ENCODE data around the gene NEURL1.

The NEURL1 gene

DNA sequence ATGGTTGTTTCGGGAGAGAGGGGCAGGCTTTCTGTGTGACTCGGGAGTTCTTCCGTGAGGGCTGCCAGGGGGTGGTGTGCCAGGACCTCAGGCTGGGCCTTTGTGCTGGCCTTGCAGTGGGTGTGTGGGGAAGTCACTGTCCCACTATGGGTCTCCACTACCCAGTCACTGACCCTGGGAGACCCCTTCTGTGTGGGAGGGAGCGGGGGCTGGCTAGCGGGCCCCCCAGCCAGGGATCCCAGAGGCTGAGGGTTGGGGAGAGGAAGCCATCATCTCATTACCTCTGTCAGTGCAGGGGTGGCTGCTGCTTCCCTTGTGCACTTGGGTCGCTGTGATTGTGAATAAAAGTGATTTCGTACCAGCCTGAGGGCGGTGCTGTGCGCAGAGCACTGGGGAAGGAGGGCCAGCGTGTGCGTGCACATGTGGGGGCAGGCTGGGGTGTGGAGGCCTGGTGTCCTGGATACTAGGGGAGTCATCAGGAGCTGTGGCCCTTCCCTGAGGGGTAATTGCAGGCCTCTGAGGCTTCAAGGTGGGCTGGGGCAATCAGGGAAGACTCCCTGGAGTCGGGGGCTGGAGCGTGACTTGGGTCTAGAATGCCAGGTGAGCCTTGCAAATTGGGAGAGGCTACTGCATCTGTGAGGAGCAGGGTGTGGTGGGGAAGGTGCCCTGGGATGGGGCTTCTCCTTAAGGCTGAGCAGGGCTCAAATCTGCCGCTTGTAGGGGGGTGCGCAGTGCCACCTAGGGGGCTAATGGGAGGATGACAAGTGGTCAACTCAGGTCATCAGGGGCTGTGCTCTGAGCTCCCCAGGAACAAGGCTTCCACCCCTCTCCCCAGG lies 98.9 kb downstream of the NEURL1 start:
- no peak overlapping the region for H3K4me3 ChIP-seq (ENCODE audit: control insufficient read depth, low read depth, low read length)
- DNase-seq (ENCODE audit: low read depth) = no peak
- TF ChIP-seq, protein P1, sequence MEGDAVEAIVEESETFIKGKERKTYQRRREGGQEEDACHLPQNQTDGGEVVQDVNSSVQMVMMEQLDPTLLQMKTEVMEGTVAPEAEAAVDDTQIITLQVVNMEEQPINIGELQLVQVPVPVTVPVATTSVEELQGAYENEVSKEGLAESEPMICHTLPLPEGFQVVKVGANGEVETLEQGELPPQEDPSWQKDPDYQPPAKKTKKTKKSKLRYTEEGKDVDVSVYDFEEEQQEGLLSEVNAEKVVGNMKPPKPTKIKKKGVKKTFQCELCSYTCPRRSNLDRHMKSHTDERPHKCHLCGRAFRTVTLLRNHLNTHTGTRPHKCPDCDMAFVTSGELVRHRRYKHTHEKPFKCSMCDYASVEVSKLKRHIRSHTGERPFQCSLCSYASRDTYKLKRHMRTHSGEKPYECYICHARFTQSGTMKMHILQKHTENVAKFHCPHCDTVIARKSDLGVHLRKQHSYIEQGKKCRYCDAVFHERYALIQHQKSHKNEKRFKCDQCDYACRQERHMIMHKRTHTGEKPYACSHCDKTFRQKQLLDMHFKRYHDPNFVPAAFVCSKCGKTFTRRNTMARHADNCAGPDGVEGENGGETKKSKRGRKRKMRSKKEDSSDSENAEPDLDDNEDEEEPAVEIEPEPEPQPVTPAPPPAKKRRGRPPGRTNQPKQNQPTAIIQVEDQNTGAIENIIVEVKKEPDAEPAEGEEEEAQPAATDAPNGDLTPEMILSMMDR (IDR thresholded peaks at IDR 0.05; ENCODE audit: control insufficient read depth, insufficient read depth, low read depth, low read length, missing control alignments) = peak; percentile 71

DNA sequence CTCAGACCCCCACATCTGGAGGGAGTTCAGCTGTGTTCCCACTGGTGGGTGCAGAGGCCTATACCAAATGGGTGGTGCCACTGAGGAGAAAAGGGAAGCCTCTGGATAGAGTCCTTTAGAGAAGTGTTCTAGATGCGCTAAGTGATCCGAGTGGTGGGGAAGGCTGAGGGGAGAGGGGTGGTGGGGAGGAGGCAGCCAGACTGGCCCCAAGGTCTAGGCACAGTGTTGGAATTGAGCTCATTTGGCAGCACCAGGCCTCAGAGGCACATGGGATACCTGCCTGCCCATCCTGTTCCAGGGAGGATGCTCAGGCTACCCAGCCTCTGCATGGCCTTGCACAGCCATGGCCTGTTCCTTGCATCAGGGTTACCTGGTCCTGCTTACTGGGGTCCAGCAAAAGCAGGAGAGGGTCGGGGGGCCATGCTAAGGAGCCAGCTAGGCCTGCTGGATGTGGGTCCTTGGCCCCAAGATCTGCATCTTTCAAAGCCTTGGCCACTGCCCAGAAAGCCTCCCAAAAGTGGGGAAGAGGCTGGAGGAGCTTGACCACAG lies 99.6 kb downstream of the NEURL1 start:
- no peak for DNase-seq (ENCODE audit: low read depth)
- H3K4me3 ChIP-seq (ENCODE audit: control insufficient read depth, low read depth, low read length) = no peak overlapping the region
- TF ChIP-seq, protein P1 (IDR thresholded peaks at IDR 0.05; ENCODE audit: control insufficient read depth, insufficient read depth, low read depth, low read length, missing control alignments) = no peak

DNA sequence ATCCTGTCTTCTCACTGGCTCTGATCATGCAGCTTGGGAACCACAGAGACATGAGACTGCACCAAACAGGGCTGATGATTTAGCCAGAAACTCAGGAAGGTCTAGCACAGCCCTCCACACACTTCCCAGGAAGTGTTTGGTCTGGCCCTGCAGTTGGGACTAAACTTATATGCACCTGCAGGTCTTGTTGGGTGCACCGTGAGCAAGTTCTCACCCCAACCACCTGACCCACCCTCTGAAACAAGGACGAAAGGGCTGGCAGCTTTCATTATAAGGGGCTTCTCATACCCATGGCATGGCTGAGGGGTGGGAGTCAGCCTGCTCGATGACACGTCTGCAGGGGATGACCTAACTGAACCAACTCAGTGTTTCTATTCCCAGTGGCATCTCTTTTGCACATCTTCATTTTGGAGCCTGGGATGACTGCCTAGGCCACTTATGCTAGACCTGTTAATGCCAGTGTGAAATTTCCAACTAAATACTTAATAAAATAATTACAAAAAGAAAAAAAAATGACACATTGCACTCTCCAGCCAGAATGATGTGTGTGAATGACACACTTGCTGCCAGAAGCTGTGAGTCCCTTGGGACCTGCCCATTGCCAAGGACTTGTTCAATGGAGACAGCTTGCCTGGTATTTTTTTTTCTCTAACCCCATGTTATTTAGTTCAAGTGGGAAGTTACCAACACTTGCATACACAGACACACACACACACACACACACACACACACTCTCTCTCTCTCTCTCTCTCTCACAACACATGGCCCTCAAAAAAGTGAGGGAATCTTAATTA lies 102.6 kb downstream of the NEURL1 start:
- no peak overlapping the region for H3K4me3 ChIP-seq (ENCODE audit: control insufficient read depth, low read depth, low read length)
- no peak for DNase-seq (ENCODE audit: low read depth)
- TF ChIP-seq, protein P1 (IDR thresholded peaks at IDR 0.05; ENCODE audit: control insufficient read depth, insufficient read depth, low read depth, low read length, missing control alignments) = no peak

DNA sequence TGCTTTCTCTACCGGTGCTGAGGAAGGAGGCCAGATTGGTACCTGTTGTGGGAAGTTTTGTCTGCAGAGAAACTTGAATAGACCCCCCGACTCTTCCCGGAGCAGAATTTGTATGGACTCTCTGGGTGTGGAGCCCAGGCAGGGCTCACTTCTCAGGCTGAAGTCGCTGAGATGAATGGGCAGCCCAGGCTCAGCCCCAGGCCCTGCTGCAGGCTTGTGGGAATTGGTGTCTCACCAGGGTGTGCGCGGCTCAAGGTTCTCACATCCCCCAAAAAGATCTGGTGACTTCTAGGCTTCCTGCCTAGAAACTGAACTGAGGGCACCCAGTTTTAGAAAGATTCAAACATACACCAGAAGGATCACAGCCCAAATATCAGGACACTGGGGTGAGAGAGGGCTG lies 103.5 kb downstream of the NEURL1 start:
- DNase-seq (ENCODE audit: low read depth) = no peak
- no peak overlapping the region for H3K4me3 ChIP-seq (ENCODE audit: control insufficient read depth, low read depth, low read length)
- TF ChIP-seq, protein P1 (IDR thresholded peaks at IDR 0.05; ENCODE audit: control insufficient read depth, insufficient read depth, low read depth, low read length, missing control alignments) = no peak

DNA sequence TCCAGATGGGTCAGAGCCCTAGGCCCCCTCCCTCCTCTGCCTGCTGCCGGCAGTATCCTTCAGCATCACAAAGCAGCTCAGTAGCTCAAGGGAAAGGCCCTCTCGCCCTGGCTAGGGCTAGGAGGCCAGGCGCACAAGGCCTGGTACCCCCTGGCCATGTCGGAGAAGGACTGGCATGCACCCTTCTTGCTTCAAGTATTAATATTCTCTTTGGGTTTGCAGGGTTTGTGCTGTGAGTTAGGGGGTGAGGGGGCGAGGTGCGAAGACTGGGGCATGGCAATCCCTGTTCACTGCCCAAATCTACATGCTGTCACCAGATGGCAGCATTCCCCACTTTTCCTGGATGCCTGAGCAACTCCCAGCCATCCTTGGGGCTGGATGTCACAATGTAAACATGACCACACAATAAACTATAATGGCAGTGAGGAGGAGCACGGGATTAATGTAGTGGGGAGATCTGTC lies 105.2 kb downstream of the NEURL1 start:
- no peak overlapping the region for H3K4me3 ChIP-seq (ENCODE audit: control insufficient read depth, low read depth, low read length)
- peak; percentile 21 for DNase-seq (ENCODE audit: low read depth)
- TF ChIP-seq, protein P1 (IDR thresholded peaks at IDR 0.05; ENCODE audit: control insufficient read depth, insufficient read depth, low read depth, low read length, missing control alignments) = peak; percentile 79

DNA sequence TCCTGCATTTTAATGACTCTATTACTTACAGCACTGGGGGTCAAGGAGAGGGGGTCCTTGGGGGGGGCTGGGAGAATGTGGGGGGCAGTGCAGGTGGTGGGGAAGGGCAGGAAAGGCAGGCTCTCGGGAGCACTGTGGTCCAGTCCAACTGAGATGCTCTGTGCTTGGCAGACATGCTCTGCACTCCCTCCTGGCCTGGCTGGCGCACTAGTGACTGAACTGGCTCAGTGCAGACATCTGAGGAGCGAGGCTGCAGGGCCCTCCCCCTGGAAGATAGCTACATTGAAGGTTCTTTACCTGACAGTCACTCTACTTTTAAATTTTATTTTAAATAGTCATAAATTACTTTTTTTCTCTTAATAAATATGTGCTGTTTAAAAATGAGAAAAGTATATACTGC lies 105.7 kb downstream of the NEURL1 start:
- TF ChIP-seq, protein P1 (IDR thresholded peaks at IDR 0.05; ENCODE audit: control insufficient read depth, insufficient read depth, low read depth, low read length, missing control alignments) = no peak
- DNase-seq (ENCODE audit: low read depth) = no peak
- H3K4me3 ChIP-seq (ENCODE audit: control insufficient read depth, low read depth, low read length) = no peak overlapping the region
